ENCODE data around the gene NOP14. TPM values are rescaled to one million over a fixed set of nuclear protein-coding genes. Genes with fewer than 3 reads are reported as not detected.

Gene NOP14
- total and polyA plus RNA-seq, 2 experiments from 2014 or later, result 15.9 to 20.5 TPM

GRCh38 chr4:2944586-2945526, 18.4 kb downstream of the NOP14 start:
- WGBS, 2 experiments (ENCODE audit: low coverage in 1 of 2, low lambda C conversion rate in 2 of 2, missing lambda C conversion rate in 2 of 2), result 82 to 84% methylated on average over 30 of the region's 30 CpGs
- H3K79me2 ChIP-seq (ENCODE audit: insufficient read depth), result peaks cover 15% of the 10 kb centered on the region; the same call in 1 of the 2 replicates
- H3K4me2 ChIP-seq (ENCODE audit: unreplicated experiment), result no peak overlapping the region
- no peaks in the 10 kb centered on the region for H3K27me3 ChIP-seq (replicated peaks; ENCODE audit: insufficient read depth)
- H3K36me3 ChIP-seq (ENCODE audit: low read depth), result peaks cover 46% of the 10 kb centered on the region; the same call in 1 of the 2 replicates
- H3K4me1 ChIP-seq (ENCODE audit: insufficient read depth), result no peaks in the 10 kb centered on the region
- H3K9me2 ChIP-seq (ENCODE audit: insufficient read depth), result no peaks in the 10 kb centered on the region
- H3K4me3 ChIP-seq, result no peak overlapping the region
- TF ChIP-seq EZH2 (IDR thresholded peaks at IDR 0.05; ENCODE audit: insufficient read depth, poor library complexity, severe bottlenecking) (no peak), EZH2phosphoT487 (IDR thresholded peaks at IDR 0.05; ENCODE audit: insufficient read depth, low read depth) (no peak)
- H3F3A ChIP-seq (ENCODE audit: insufficient read depth), result peaks cover 4% of the 10 kb centered on the region; the same call in 1 of the 2 replicates
- H3K9me3 ChIP-seq (ENCODE audit: low read depth), result no peaks in the 10 kb centered on the region
- no peak overlapping the region for H3K9ac ChIP-seq
- no peak overlapping the region for H2AFZ ChIP-seq
- in situ Hi-C loops (cut with MboI), result no loop called here
- H4K20me1 ChIP-seq (ENCODE audit: insufficient read depth), result no peaks in the 10 kb centered on the region
- no peak for DNase-seq
- H3K27ac ChIP-seq, result no peak overlapping the region

GRCh38 chr4:2944091-2944482, 19.1 kb downstream of the NOP14 start:
- Histone ChIP-seq H3K4me1 (ENCODE audit: insufficient read depth) (no peaks in the 10 kb centered on the region), H3K36me3 (ENCODE audit: low read depth) (peaks cover 54% of the 10 kb centered on the region; the same call in 1 of the 2 replicates), H3K9ac (no peak overlapping the region), H3K27me3 (replicated peaks; ENCODE audit: insufficient read depth) (no peaks in the 10 kb centered on the region), H3K9me2 (ENCODE audit: insufficient read depth) (no peaks in the 10 kb centered on the region), H3K4me2 (ENCODE audit: unreplicated experiment) (no peak overlapping the region), H2AFZ (no peak overlapping the region), H3F3A (ENCODE audit: insufficient read depth) (peaks cover 11% of the 10 kb centered on the region; the same call in 1 of the 2 replicates), H3K27ac (no peak overlapping the region), H4K20me1 (ENCODE audit: insufficient read depth) (no peaks in the 10 kb centered on the region), H3K79me2 (ENCODE audit: insufficient read depth) (peaks cover 11% of the 10 kb centered on the region), H3K4me3 (no peak overlapping the region), H3K9me3 (ENCODE audit: low read depth) (no peaks in the 10 kb centered on the region)
- DNase-seq, result no peak
- TF ChIP-seq EZH2phosphoT487 (IDR thresholded peaks at IDR 0.05; ENCODE audit: insufficient read depth, low read depth) (no peak), EZH2 (IDR thresholded peaks at IDR 0.05; ENCODE audit: insufficient read depth, poor library complexity, severe bottlenecking) (no peak)
- WGBS, 2 experiments (ENCODE audit: low coverage in 1 of 2, low lambda C conversion rate in 2 of 2, missing lambda C conversion rate in 2 of 2), result 90 to 91% methylated on average over 11 of the region's 11 CpGs
- in situ Hi-C loops (cut with MboI), result no loop called here

DNA sequence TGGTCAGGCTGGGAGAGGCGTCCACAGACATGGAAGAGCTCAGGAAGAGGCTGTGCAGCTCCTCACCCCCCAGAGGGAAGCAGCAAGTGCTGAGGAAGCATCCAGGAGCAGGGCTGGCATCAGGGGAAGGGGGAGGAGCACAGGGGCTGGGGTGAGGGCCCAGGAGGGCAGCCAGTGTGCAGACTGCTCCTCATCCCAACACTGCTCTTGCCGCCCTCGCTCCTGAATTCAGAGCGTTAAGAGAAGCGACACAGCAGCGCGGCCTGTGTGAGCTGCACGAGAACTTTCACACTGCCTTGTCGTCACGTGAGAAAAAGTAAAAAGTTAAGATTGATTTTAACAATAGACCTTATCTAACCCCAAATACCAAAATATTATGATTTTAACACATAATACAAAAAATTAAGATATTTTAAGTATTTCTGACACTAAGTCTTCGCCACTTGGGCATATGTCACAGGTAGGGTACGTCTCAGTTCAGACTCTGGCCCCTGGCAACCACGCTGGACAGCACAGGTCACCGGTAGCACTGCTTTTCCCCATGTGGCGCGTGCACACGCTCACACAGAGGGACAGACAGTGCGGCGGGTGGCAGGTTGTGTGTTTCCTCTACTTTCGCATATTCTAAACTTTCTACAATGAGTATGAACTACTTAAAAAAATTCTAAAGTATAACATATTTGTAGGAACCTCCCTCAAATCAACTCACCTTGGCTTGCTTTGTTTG, 19.7 kb downstream of the NOP14 start:
- Histone ChIP-seq H3K27me3 (replicated peaks; ENCODE audit: insufficient read depth) (no peaks in the 10 kb centered on the region), H3K9me2 (ENCODE audit: insufficient read depth) (no peaks in the 10 kb centered on the region), H3K4me3 (no peak overlapping the region), H4K20me1 (ENCODE audit: insufficient read depth) (no peaks in the 10 kb centered on the region), H3K4me2 (ENCODE audit: unreplicated experiment) (no peak overlapping the region), H3K9me3 (ENCODE audit: low read depth) (no peaks in the 10 kb centered on the region), H3K36me3 (ENCODE audit: low read depth) (peaks cover 57% of the 10 kb centered on the region; the same call in 1 of the 2 replicates), H3F3A (ENCODE audit: insufficient read depth) (peaks cover 16% of the 10 kb centered on the region; the same call in 1 of the 2 replicates), H3K27ac (no peak overlapping the region), H3K4me1 (ENCODE audit: insufficient read depth) (no peaks in the 10 kb centered on the region), H3K9ac (no peak overlapping the region), H3K79me2 (ENCODE audit: insufficient read depth) (peaks cover 13% of the 10 kb centered on the region; the same call in 1 of the 2 replicates), H2AFZ (no peak overlapping the region)
- no peak for DNase-seq
- TF ChIP-seq EZH2 (IDR thresholded peaks at IDR 0.05; ENCODE audit: insufficient read depth, poor library complexity, severe bottlenecking) (no peak), EZH2phosphoT487 (IDR thresholded peaks at IDR 0.05; ENCODE audit: insufficient read depth, low read depth) (no peak)
- WGBS, 2 experiments (ENCODE audit: low coverage in 1 of 2, low lambda C conversion rate in 2 of 2, missing lambda C conversion rate in 2 of 2), result 93% methylated on average over 20 of the region's 20 CpGs
- in situ Hi-C loops (cut with MboI), result no loop called here

- no peaks in the 10 kb centered on the region for H3K4me1 ChIP-seq (ENCODE audit: insufficient read depth)
- no peaks in the 10 kb centered on the region for H3K27me3 ChIP-seq (replicated peaks; ENCODE audit: insufficient read depth)
- H3K27ac ChIP-seq, result no peak overlapping the region
- 81 to 88% methylated on average over 20 to 31 of the region's 31 CpGs for WGBS, 2 experiments (ENCODE audit: low coverage in 1 of 2, low lambda C conversion rate in 2 of 2, missing lambda C conversion rate in 2 of 2)
- in situ Hi-C loops (cut with MboI), result no loop called here
- H3K9me2 ChIP-seq (ENCODE audit: insufficient read depth), result no peaks in the 10 kb centered on the region
- no peak overlapping the region for H3K9ac ChIP-seq
- peaks cover 23% of the 10 kb centered on the region for H3F3A ChIP-seq (ENCODE audit: insufficient read depth)
- TF ChIP-seq EZH2 (IDR thresholded peaks at IDR 0.05; ENCODE audit: insufficient read depth, poor library complexity, severe bottlenecking), result no peak
- TF ChIP-seq EZH2phosphoT487 (IDR thresholded peaks at IDR 0.05; ENCODE audit: insufficient read depth, low read depth), result no peak
- DNase-seq, result no peak
- peaks cover 62% of the 10 kb centered on the region for H3K36me3 ChIP-seq (ENCODE audit: low read depth)
- H2AFZ ChIP-seq, result no peak overlapping the region
- H3K79me2 ChIP-seq (ENCODE audit: insufficient read depth), result peaks cover 19% of the 10 kb centered on the region; the same call in 1 of the 2 replicates
- no peak overlapping the region for H3K4me2 ChIP-seq (ENCODE audit: unreplicated experiment)
- H4K20me1 ChIP-seq (ENCODE audit: insufficient read depth), result no peaks in the 10 kb centered on the region
- no peaks in the 10 kb centered on the region for H3K9me3 ChIP-seq (ENCODE audit: low read depth)
- H3K4me3 ChIP-seq, result no peak overlapping the region
Measured at GRCh38 chr4:2942532-2943363, 20.5 kb downstream of the NOP14 start.
